HEK293T (cell line): ENCODE measurements around the gene ELP4.

Experiments
- CTCF ChIA-PET: fragments of 350-600 bp; formaldehyde crosslinking; extraction: SDS; loops from one replicate; lab custom pipeline; 2021; ENCODE audit warnings: antibody characterized with exemption, inconsistent platforms; lab: Yijun Ruan, JAX
- POLR2A ChIA-PET: fragments of 350-600 bp; formaldehyde crosslinking; extraction: SDS; loops from one replicate; lab custom pipeline; 2020; ENCODE audit warnings: antibody characterized with exemption, inconsistent platforms; lab: Yijun Ruan, JAX
- DNase-seq: peaks from one replicate; pipeline ENCODE4 v3.0.0; 2012; ENCODE audit warnings: mixed read lengths; ENCODE audit errors: extremely low spot score
- ARNT ChIP-seq: fragments of 450-650 bp; IDR thresholded peaks from 2 replicates; pipeline ENCODE4 v1.6.1; 2017; ENCODE audit warnings: mild to moderate bottlenecking
- BHLHE40 ChIP-seq: fragments of 450-650 bp; IDR thresholded peaks from 2 replicates; pipeline ENCODE4 v1.6.1; 2016; ENCODE audit warnings: mild to moderate bottlenecking, moderate library complexity, borderline replicate concordance
- CTBP1 ChIP-seq: fragments of 450-650 bp; IDR thresholded peaks from 2 replicates; pipeline ENCODE4 v1.6.1; 2016; ENCODE audit warnings: borderline replicate concordance
- ELF4 ChIP-seq: fragments of 450-650 bp; IDR thresholded peaks from 2 replicates; pipeline ENCODE4 v1.6.1; 2017; ENCODE audit warnings: antibody characterized with exemption
- FOXA1 ChIP-seq: fragments of 450-650 bp; IDR thresholded peaks from 2 replicates; pipeline ENCODE4 v1.6.1; 2016; ENCODE audit warnings: mild to moderate bottlenecking
- FOXK2 ChIP-seq: fragments of 450-650 bp; IDR thresholded peaks from 2 replicates; pipeline ENCODE4 v1.6.1; 2016; ENCODE audit warnings: mild to moderate bottlenecking
- FOXM1 ChIP-seq: fragments of 450-650 bp; IDR thresholded peaks from 2 replicates; pipeline ENCODE4 v1.6.1; 2017; ENCODE audit warnings: mild to moderate bottlenecking, borderline replicate concordance
- HDGF ChIP-seq: fragments of 450-650 bp; IDR thresholded peaks from 2 replicates; pipeline ENCODE4 v1.6.1; 2017; ENCODE audit warnings: antibody characterized with exemption, borderline replicate concordance
- L3MBTL2 ChIP-seq: fragments of 450-650 bp; conservative IDR thresholded peaks from 2 replicates; pipeline ENCODE4 v1.6.1; 2016; ENCODE audit warnings: mild to moderate bottlenecking
- LEF1 ChIP-seq: fragments of 450-650 bp; IDR thresholded peaks from 2 replicates; pipeline ENCODE4 v1.6.1; 2017; ENCODE audit warnings: mild to moderate bottlenecking, borderline replicate concordance
- NFRKB ChIP-seq: fragments of 450-650 bp; IDR thresholded peaks from 2 replicates; pipeline ENCODE4 v1.6.1; 2016; ENCODE audit warnings: mild to moderate bottlenecking, moderate library complexity
- PKNOX1 ChIP-seq: fragments of 450-650 bp; IDR thresholded peaks from 2 replicates; pipeline ENCODE4 v1.6.1; 2016
- SP1 ChIP-seq: fragments of 450-650 bp; IDR thresholded peaks from 2 replicates; pipeline ENCODE4 v1.6.1; 2017
- SUZ12 ChIP-seq: fragments of 450-650 bp; IDR thresholded peaks from 2 replicates; pipeline ENCODE4 v1.6.1; 2016; ENCODE audit warnings: mild to moderate bottlenecking
- TARDBP ChIP-seq: fragments of 450-650 bp; IDR thresholded peaks from 2 replicates; pipeline ENCODE4 v1.6.1; 2016
- ZNF384 ChIP-seq: fragments of 450-650 bp; IDR thresholded peaks from 2 replicates; pipeline ENCODE4 v1.6.1; 2016

The ELP4 gene

GRCh38 chr11:31676280-31676982 is 166.9 kb downstream of the ELP4 start:
- no peak for DNase-seq
- TF ChIP-seq BHLHE40: no peak
- no peak for TF ChIP-seq NFRKB
- TF ChIP-seq SP1: no peak
- TF ChIP-seq TARDBP: no peak
- TF ChIP-seq HDGF: no peak
- ChIA-PET CTCF (no interaction called here), POLR2A (no interaction called here)

DNA sequence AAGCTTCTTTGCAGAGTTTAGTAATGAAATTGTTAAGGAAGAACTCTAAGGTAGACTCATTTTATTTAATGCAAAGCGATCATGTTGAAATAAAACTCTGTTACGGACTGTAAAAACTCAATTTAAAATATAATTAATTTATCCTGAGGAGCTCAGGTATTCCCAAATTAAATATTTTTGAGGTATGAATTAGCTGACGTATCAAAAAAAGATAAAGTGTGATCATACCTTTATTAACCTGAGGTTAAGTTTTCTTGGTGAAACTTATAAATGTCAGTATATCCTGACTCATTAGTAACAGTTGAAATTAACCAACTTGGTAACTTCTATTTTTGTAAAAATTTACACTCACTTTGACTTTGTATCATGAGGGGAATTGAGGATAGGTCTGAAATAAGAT is 171.2 kb downstream of the ELP4 start:
- TF ChIP-seq LEF1 (no peak), SUZ12 (no peak), SP1 (no peak), NFRKB (no peak), ELF4 (no peak), L3MBTL2 (no peak), FOXM1 (no peak), FOXK2 (no peak), PKNOX1 (no peak), FOXA1 (no peak)
- ChIA-PET POLR2A (no interaction called here), CTCF (no interaction called here)
- DNase-seq: no peak

GRCh38 chr11:31687256-31687655 is 177.7 kb downstream of the ELP4 start:
- ChIA-PET CTCF (no interaction called here), POLR2A (no interaction called here)
- no peak for DNase-seq
- TF ChIP-seq CTBP1: no peak
- TF ChIP-seq NFRKB: no peak
- no peak for TF ChIP-seq SP1
- TF ChIP-seq PKNOX1: no peak
- TF ChIP-seq FOXK2: no peak
- no peak for TF ChIP-seq FOXM1

DNA sequence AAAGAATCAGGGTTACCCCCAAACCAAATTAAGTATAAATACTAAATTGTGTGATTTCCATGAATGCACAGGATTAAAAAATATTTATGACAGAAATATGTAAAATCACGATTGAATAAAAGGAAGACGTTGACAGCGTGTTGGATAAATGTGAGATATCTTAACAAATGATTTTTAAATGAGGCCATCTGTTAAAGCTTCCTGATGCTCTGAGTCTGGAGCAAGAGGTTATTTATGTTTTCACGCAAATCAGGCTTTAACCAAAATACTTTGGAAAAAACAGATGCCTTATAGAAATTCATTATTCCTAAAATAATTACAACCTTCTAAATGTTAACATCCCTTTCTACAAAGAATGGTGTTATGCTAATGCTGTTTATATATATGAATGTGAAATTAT is 178.3 kb downstream of the ELP4 start:
- no peak for TF ChIP-seq FOXM1
- no peak for TF ChIP-seq NFRKB
- TF ChIP-seq ZNF384: no peak
- TF ChIP-seq CTBP1: no peak
- no peak for TF ChIP-seq HDGF
- no peak for TF ChIP-seq LEF1
- TF ChIP-seq ELF4: no peak
- no peak for TF ChIP-seq FOXK2
- TF ChIP-seq ARNT: no peak
- no peak for TF ChIP-seq SP1
- TF ChIP-seq SUZ12: no peak
- no peak for TF ChIP-seq L3MBTL2
- no peak for TF ChIP-seq PKNOX1
- no peak for TF ChIP-seq BHLHE40
- no peak for TF ChIP-seq FOXA1
- POLR2A ChIA-PET: no interaction called here
- CTCF ChIA-PET: no interaction called here
- DNase-seq: no peak

DNA sequence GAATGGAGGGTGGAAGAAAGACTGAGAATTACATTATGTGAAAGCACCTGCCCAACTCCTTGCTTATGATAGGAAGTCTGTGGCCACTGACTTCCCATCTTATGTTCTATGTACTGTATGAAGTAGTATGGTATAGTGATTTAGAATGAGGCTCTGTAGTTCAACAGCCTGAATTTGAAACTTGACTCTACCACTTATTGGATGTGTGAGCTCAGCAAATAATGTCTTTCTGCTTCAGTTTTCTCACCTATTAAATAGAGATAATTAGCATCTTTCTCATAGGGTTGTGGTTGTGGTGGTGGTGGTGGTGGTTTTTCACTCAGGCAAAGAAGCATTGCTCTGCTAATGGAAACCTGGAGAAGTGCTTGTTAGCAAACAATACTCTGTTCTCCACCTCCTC is 180.0 kb downstream of the ELP4 start:
- CTCF ChIA-PET: no interaction called here
- TF ChIP-seq TARDBP: no peak
- TF ChIP-seq ARNT: no peak
- TF ChIP-seq FOXM1: no peak
- TF ChIP-seq ZNF384: no peak
- no peak for TF ChIP-seq PKNOX1
- TF ChIP-seq SUZ12: no peak
- TF ChIP-seq CTBP1: no peak
- no peak for TF ChIP-seq LEF1
- no peak for TF ChIP-seq FOXA1
- no peak for TF ChIP-seq ELF4
- no peak for TF ChIP-seq L3MBTL2
- TF ChIP-seq HDGF: no peak
- TF ChIP-seq FOXK2: no peak
- no peak for TF ChIP-seq SP1
- TF ChIP-seq NFRKB: no peak
- no peak for TF ChIP-seq BHLHE40
- DNase-seq: no peak
- POLR2A ChIA-PET: no interaction called here

GRCh38 chr11:31690041-31690440 is 180.5 kb downstream of the ELP4 start:
- ChIA-PET POLR2A (no interaction called here), CTCF (interaction anchor here (0.7 to 0.8 kb wide), 2 partner anchors 202 to 524 kb away, joined by 3 to 5 read pairs; no protein-coding TSS in a partner anchor)
- TF ChIP-seq CTBP1: no peak
- TF ChIP-seq FOXA1: no peak
- no peak for TF ChIP-seq PKNOX1
- no peak for TF ChIP-seq ELF4
- TF ChIP-seq HDGF: no peak
- no peak for TF ChIP-seq ZNF384
- no peak for TF ChIP-seq BHLHE40
- TF ChIP-seq FOXK2: no peak
- no peak for TF ChIP-seq FOXM1
- TF ChIP-seq SP1: no peak
- no peak for TF ChIP-seq L3MBTL2
- no peak for TF ChIP-seq SUZ12
- TF ChIP-seq ARNT: no peak
- no peak for TF ChIP-seq TARDBP
- no peak for TF ChIP-seq LEF1
- TF ChIP-seq NFRKB: no peak
- no peak for DNase-seq
